ENCODE results near the gene SAMD8. TPM values are rescaled to one million over a fixed set of nuclear protein-coding genes. Genes with fewer than 3 reads are reported as not detected.

SAMD8 gene
- total RNA-seq, result 17.7 TPM

GRCh38 chr10:75111365-75111906 is at the start of gene SAMD8:
TSS of gene SAMD8 (plus strand) at chr10:75111656. CDS start at chr10:75150529, 38,873 bp downstream.
- H3K4me1 ChIP-seq (ENCODE audit: control insufficient read depth in 3 of 3, insufficient read depth in 3 of 3, low read length in 3 of 3), result peaks cover 44 to 63% (median 46%) of the 10 kb centered on the region in 3 donors
- no peaks in the 10 kb centered on the region for H3K27me3 ChIP-seq (ENCODE audit: control insufficient read depth in 3 of 3, insufficient read depth in 3 of 3, low read length in 3 of 3)
- H3K36me3 ChIP-seq (ENCODE audit: control insufficient read depth in 3 of 3, insufficient read depth in 3 of 3, low read length in 3 of 3), result no peaks in the 10 kb centered on the region
- H3K4me3 ChIP-seq (ENCODE audit: low read length in 3 of 3), result peak within 1 kb of the TSS; percentile 81 to 98 (median 95)
- H3K27ac ChIP-seq (ENCODE audit: low read depth, low read length), result peak within 1 kb of the TSS; percentile 99
- no peaks in the 10 kb centered on the region for H3K9me3 ChIP-seq (ENCODE audit: control insufficient read depth in 3 of 3, low read length in 3 of 3)
- H3K9ac ChIP-seq (ENCODE audit: low read depth in 1 of 3, low read length in 3 of 3), result peak within 1 kb of the TSS; percentile 93 to 98 (median 98)

DNA sequence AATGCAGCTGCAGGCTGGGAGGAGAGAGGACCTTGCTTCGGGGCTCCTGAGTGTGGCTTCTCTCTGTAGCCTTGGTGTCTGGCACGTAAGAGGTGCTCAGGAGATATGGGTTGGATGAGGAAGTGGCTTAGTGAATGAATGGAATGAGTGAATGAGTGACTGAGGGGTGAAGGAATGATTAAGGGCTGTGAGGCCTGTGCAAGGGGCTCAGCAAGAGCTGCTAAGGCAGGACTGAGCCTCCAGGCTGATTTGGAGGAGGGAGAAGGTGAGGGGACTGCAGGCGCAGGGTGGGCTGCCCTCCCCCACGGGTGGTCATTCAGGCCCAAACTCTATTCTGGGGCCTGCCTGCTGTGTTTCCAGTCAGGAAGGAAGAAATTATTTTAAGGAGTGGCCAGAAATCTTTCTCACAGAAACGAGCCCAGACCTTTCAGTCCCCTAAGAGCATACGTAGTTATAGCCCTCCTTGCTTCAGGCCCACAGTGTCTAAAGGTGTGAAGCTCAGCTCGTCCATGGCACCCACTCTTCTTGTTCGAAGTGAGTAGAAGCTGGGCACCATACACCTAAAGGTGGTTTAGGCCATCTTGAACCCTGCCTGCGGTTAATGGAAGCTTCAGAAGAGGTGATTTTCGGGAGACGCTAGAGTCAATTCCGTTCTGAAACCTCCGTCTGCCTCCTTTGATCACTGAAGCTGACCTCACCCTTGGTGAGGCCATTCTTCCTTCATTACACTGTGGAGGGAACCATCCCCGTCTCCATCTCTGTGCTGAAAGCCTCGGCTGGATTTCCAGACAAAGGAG is 49.5 kb upstream of the SAMD8 start:
- peaks cover 0 to 12% (median 8%) of the 10 kb centered on the region in 3 donors for H3K36me3 ChIP-seq (ENCODE audit: control insufficient read depth in 3 of 3, insufficient read depth in 3 of 3, low read length in 3 of 3)
- H3K27me3 ChIP-seq (ENCODE audit: control insufficient read depth in 3 of 3, insufficient read depth in 3 of 3, low read length in 3 of 3), result no peaks in the 10 kb centered on the region
- peaks cover 29 to 32% (median 29%) of the 10 kb centered on the region in 3 donors for H3K4me1 ChIP-seq (ENCODE audit: control insufficient read depth in 3 of 3, insufficient read depth in 3 of 3, low read length in 3 of 3)
- H3K27ac ChIP-seq (ENCODE audit: low read depth, low read length), result peak overlapping the region; percentile 75
- H3K4me3 ChIP-seq (ENCODE audit: low read length in 3 of 3), result no peak overlapping the region
- H3K9me3 ChIP-seq (ENCODE audit: control insufficient read depth in 3 of 3, low read length in 3 of 3), result no peaks in the 10 kb centered on the region
- H3K9ac ChIP-seq (ENCODE audit: low read depth in 1 of 3, low read length in 3 of 3), result peak overlapping the region in 2 of 3 donors; percentile 14 to 33

DNA sequence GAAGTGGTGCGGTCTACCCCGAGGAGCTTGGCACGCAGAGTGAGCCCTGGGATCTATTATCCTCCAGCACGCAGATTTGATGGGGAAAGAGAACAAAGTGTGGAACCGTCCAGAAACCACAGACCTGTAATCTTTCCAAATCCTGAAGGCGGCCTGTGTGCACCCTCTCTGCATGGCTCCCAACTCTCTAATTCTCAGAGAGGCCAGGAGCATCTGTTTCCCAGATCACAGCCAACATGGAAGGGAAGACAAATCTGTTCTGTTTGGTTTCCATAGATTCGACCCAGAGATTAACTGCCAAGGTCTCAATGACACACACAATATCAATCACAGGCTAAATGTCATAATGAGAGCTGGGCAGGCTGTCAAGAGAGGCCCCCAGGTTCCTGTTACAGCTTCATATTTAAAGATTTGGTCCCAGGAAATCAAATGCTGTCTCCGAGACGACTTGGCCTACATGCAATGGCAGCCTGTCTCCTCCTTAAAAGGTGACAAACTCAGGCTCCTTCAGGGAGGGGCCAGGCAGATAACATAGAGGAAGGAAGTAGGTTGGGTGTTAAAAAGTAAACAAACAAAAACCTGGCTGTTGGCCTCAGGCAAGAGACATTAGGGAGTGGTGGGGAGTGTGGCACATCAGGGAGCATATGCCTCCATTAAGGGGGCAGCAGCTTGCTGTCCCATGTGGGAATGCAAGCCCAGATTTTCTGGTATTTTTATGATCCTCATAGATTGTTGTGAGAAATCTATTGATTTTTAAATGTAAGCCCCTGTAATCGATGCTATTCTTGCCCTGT is 48.8 kb upstream of the SAMD8 start:
- Histone ChIP-seq H3K27me3 (ENCODE audit: control insufficient read depth in 3 of 3, insufficient read depth in 3 of 3, low read length in 3 of 3) (no peaks in the 10 kb centered on the region), H3K36me3 (ENCODE audit: control insufficient read depth in 3 of 3, insufficient read depth in 3 of 3, low read length in 3 of 3) (peaks cover 0 to 5% (median 4%) of the 10 kb centered on the region in 3 donors), H3K4me1 (ENCODE audit: control insufficient read depth in 3 of 3, insufficient read depth in 3 of 3, low read length in 3 of 3) (peaks cover 29 to 32% (median 29%) of the 10 kb centered on the region in 3 donors), H3K9me3 (ENCODE audit: control insufficient read depth in 3 of 3, low read length in 3 of 3) (no peaks in the 10 kb centered on the region), H3K27ac (ENCODE audit: low read depth, low read length) (peak overlapping the region; percentile 75), H3K4me3 (ENCODE audit: low read length in 3 of 3) (no peak overlapping the region), H3K9ac (ENCODE audit: low read depth in 1 of 3, low read length in 3 of 3) (peak overlapping the region in 2 of 3 donors; percentile 14 to 33)

- Histone ChIP-seq H3K27me3 (ENCODE audit: control insufficient read depth in 3 of 3, insufficient read depth in 3 of 3, low read length in 3 of 3) (no peaks in the 10 kb centered on the region), H3K4me1 (ENCODE audit: control insufficient read depth in 3 of 3, insufficient read depth in 3 of 3, low read length in 3 of 3) (peaks cover 21 to 25% (median 24%) of the 10 kb centered on the region in 3 donors), H3K9ac (ENCODE audit: low read depth in 1 of 3, low read length in 3 of 3) (no peak overlapping the region), H3K9me3 (ENCODE audit: control insufficient read depth in 3 of 3, low read length in 3 of 3) (no peaks in the 10 kb centered on the region), H3K4me3 (ENCODE audit: low read length in 3 of 3) (no peak overlapping the region), H3K27ac (ENCODE audit: low read depth, low read length) (no peak overlapping the region), H3K36me3 (ENCODE audit: control insufficient read depth in 3 of 3, insufficient read depth in 3 of 3, low read length in 3 of 3) (no peaks in the 10 kb centered on the region)
Observed at GRCh38 chr10:75063461-75064230, 47.8 kb upstream of the SAMD8 start.

DNA sequence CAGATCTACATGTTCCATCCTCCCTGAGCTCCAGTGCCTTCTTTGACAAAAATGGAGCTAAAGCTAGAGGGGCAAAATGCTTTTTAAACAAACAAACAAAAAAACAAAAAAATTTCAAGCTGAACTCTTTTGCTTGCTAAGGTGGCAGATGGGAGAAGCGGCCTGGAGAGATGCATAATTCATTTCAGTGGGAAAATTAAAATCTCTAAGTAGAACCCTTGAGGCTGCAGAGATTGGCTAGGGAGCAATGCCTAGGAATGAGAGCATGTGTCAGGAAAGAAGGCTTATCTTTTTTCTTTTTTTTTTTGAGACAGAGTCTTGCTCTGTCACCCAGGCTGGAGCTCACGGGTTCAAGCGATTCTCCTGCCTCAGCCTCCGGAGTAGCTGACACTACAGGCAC is 46.4 kb upstream of the SAMD8 start:
- Histone ChIP-seq H3K27ac (ENCODE audit: low read depth, low read length) (no peak overlapping the region), H3K27me3 (ENCODE audit: control insufficient read depth in 3 of 3, insufficient read depth in 3 of 3, low read length in 3 of 3) (no peaks in the 10 kb centered on the region), H3K4me1 (ENCODE audit: control insufficient read depth in 3 of 3, insufficient read depth in 3 of 3, low read length in 3 of 3) (peaks cover 16 to 23% (median 20%) of the 10 kb centered on the region in 3 donors), H3K9me3 (ENCODE audit: control insufficient read depth in 3 of 3, low read length in 3 of 3) (no peaks in the 10 kb centered on the region), H3K4me3 (ENCODE audit: low read length in 3 of 3) (no peak overlapping the region), H3K9ac (ENCODE audit: low read depth in 1 of 3, low read length in 3 of 3) (peak overlapping the region in 2 of 3 donors; percentile 19 to 38), H3K36me3 (ENCODE audit: control insufficient read depth in 3 of 3, insufficient read depth in 3 of 3, low read length in 3 of 3) (peaks cover 0 to 3% (median 2%) of the 10 kb centered on the region in 3 donors)

DNA sequence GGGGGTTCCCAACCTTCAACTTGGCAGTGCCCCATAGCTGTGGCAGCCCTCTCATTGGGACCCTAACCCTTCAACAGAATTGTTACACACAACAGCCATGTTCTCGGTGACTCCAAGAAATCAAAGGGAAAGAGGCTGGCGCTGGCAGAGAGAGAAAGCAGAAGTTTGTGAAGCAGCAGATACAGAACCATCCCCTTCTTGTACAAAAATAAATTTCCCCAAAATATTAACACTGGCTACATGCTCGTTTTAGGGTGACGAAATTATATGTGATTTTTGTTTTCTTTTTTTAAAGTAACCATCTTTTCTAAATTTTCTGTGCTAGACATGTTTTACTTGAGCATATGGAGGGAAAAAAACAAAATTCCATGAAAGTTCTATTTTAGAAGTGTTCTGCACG is 45.2 kb upstream of the SAMD8 start:
- H3K27me3 ChIP-seq (ENCODE audit: control insufficient read depth in 3 of 3, insufficient read depth in 3 of 3, low read length in 3 of 3), result no peaks in the 10 kb centered on the region
- H3K9ac ChIP-seq (ENCODE audit: low read depth in 1 of 3, low read length in 3 of 3), result no peak overlapping the region
- no peaks in the 10 kb centered on the region for H3K9me3 ChIP-seq (ENCODE audit: control insufficient read depth in 3 of 3, low read length in 3 of 3)
- H3K27ac ChIP-seq (ENCODE audit: low read depth, low read length), result no peak overlapping the region
- peaks cover 27 to 35% (median 30%) of the 10 kb centered on the region in 3 donors for H3K4me1 ChIP-seq (ENCODE audit: control insufficient read depth in 3 of 3, insufficient read depth in 3 of 3, low read length in 3 of 3)
- H3K36me3 ChIP-seq (ENCODE audit: control insufficient read depth in 3 of 3, insufficient read depth in 3 of 3, low read length in 3 of 3), result peaks cover 0 to 3% (median 2%) of the 10 kb centered on the region in 3 donors
- no peak overlapping the region for H3K4me3 ChIP-seq (ENCODE audit: low read length in 3 of 3)

GRCh38 chr10:75067272-75067671 is 44.2 kb upstream of the SAMD8 start:
- Histone ChIP-seq H3K36me3 (ENCODE audit: control insufficient read depth in 3 of 3, insufficient read depth in 3 of 3, low read length in 3 of 3) (peaks cover 0 to 3% (median 2%) of the 10 kb centered on the region in 3 donors), H3K27ac (ENCODE audit: low read depth, low read length) (no peak overlapping the region), H3K27me3 (ENCODE audit: control insufficient read depth in 3 of 3, insufficient read depth in 3 of 3, low read length in 3 of 3) (no peaks in the 10 kb centered on the region), H3K9me3 (ENCODE audit: control insufficient read depth in 3 of 3, low read length in 3 of 3) (no peaks in the 10 kb centered on the region), H3K4me1 (ENCODE audit: control insufficient read depth in 3 of 3, insufficient read depth in 3 of 3, low read length in 3 of 3) (peaks cover 26 to 36% (median 26%) of the 10 kb centered on the region in 3 donors), H3K9ac (ENCODE audit: low read depth in 1 of 3, low read length in 3 of 3) (no peak overlapping the region), H3K4me3 (ENCODE audit: low read length in 3 of 3) (no peak overlapping the region)

GRCh38 chr10:75068523-75068922 is 42.9 kb upstream of the SAMD8 start:
- Histone ChIP-seq H3K27me3 (ENCODE audit: control insufficient read depth in 3 of 3, insufficient read depth in 3 of 3, low read length in 3 of 3) (no peaks in the 10 kb centered on the region), H3K36me3 (ENCODE audit: control insufficient read depth in 3 of 3, insufficient read depth in 3 of 3, low read length in 3 of 3) (peaks cover 0 to 3% (median 2%) of the 10 kb centered on the region in 3 donors), H3K4me3 (ENCODE audit: low read length in 3 of 3) (no peak overlapping the region), H3K27ac (ENCODE audit: low read depth, low read length) (no peak overlapping the region), H3K9me3 (ENCODE audit: control insufficient read depth in 3 of 3, low read length in 3 of 3) (no peaks in the 10 kb centered on the region), H3K4me1 (ENCODE audit: control insufficient read depth in 3 of 3, insufficient read depth in 3 of 3, low read length in 3 of 3) (peaks cover 19 to 45% (median 26%) of the 10 kb centered on the region in 3 donors), H3K9ac (ENCODE audit: low read depth in 1 of 3, low read length in 3 of 3) (no peak overlapping the region)

DNA sequence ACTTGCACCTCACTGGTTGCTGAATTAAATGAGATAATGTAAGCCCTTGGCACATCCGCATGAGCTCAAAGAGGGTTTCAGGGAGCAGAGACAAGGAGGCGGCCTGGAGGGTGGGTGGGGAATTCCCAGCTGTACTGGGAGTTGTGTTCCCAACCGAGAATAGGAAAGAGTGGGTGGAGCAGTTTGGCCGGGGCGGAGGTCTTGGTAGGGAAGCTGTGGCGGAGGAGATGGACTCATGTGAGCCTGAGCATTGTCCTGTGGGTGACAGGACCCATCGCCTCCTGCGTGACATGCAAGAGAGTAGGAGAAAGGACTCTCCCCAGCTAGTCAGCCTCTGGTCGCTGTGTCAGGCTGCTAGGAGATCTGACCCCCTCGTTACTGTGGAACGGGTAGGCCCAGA is 41.0 kb upstream of the SAMD8 start:
- Histone ChIP-seq H3K27ac (ENCODE audit: low read depth, low read length) (peak overlapping the region; percentile 28), H3K9ac (ENCODE audit: low read depth in 1 of 3, low read length in 3 of 3) (peak overlapping the region; percentile 57 to 91 (median 63)), H3K27me3 (ENCODE audit: control insufficient read depth in 3 of 3, insufficient read depth in 3 of 3, low read length in 3 of 3) (no peaks in the 10 kb centered on the region), H3K4me3 (ENCODE audit: low read length in 3 of 3) (no peak overlapping the region), H3K4me1 (ENCODE audit: control insufficient read depth in 3 of 3, insufficient read depth in 3 of 3, low read length in 3 of 3) (peaks cover 19 to 43% (median 30%) of the 10 kb centered on the region in 3 donors), H3K36me3 (ENCODE audit: control insufficient read depth in 3 of 3, insufficient read depth in 3 of 3, low read length in 3 of 3) (peaks cover 0 to 3% (median 2%) of the 10 kb centered on the region in 3 donors), H3K9me3 (ENCODE audit: control insufficient read depth in 3 of 3, low read length in 3 of 3) (no peaks in the 10 kb centered on the region)
